SK-N-MC (cell line): Measurements from ENCODE around the gene XYLT2.

Experiments used
- EZH2 ChIP-seq: fragments of 200-600 bp; sonication (generic); IDR thresholded peaks from one replicate; pipeline ENCODE4 v1.6.1; 2017; ENCODE audit warnings: antibody characterized with exemption
- FOXP2 ChIP-seq: optimal IDR thresholded peaks from 2 replicates; pipeline ENCODE3; 2011; ENCODE audit warnings: mild to moderate bottlenecking, moderate library complexity; ENCODE audit not compliant: insufficient read depth; ENCODE audit errors: extremely low read length, control extremely low read depth
- POLR2AphosphoS5 ChIP-seq: IDR thresholded peaks from 2 replicates; pipeline ENCODE4 v1.6.1; 2012; ENCODE audit warnings: mild to moderate bottlenecking, low read depth, low read length, borderline replicate concordance

DNA sequence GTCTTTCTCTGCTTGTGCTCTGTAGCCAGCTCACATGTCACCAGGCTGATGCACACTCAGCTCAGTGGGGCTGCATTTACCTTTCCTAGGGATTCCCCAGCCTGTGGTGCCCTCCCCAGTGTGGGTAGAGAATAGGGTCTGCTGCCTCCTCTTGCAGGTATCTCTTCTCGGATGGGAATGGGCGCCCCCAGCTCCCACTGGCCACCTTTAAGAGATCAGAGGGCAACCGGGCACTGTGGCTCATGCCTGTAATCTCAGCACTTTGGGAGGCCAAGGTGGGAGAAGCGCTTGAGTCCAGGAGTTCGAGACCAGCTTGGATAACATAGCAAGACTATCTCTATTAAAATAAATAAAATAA lies 3.3 kb downstream of the XYLT2 start:
- TF ChIP-seq POLR2AphosphoS5 (no peak), EZH2 (no peak), FOXP2 (no peak)
